ENCODE measurements around the gene FGD5.

The FGD5 gene

DNA sequence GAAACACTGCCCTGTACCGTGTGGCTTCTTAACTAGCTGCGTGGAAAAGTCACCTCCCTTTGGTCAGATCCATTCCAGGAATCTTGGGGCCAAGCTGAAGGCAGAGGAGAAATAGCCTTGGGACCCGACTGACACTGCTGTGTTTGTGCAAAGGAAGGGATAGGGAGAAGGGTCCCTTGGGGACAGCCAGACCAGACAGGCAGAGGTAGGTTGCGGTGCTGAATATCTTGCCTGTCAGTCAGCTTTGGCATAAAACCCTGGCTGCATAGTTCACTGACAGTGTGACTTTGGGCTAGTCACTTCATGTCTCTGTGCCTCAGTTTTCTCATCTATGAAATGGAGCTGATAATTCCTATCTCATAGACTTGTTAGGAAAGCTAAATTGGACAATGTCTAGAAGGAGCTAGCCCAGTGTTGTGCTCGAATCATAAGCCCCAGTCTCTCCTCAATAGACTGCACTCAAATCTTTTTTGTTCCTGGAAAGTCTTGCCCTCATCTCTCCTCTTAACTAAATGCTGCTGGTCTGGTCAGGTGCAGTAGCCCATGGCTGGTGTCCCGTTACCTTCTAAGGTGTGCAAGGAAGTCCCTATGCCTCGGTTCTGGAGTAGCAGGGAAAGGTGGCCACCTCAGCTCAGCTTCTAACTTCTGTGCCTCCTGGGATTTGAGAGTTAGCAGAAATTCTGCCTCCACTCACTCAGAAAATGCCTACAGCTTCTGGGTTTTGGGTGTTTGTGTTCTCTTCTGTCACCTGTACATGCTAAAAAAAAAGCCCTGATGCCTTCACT lies 25.8 kb downstream of the FGD5 start:
- H3K9ac ChIP-seq (ENCODE audit: low read length): no peak overlapping the region
- no peak overlapping the region for H3K27ac ChIP-seq (ENCODE audit: low read depth, low read length)
- no peaks in the 10 kb centered on the region for H3K27me3 ChIP-seq (ENCODE audit: control insufficient read depth, insufficient read depth, low read length)
- no peak overlapping the region for H3K4me3 ChIP-seq (ENCODE audit: low read depth, low read length)
- no peaks in the 10 kb centered on the region for H3K9me3 ChIP-seq (ENCODE audit: control insufficient read depth, insufficient read depth, low read depth, low read length)
- H3K36me3 ChIP-seq (ENCODE audit: control insufficient read depth, insufficient read depth, low read length): no peaks in the 10 kb centered on the region
- H3K4me1 ChIP-seq (ENCODE audit: control insufficient read depth, insufficient read depth, low read length): peaks cover 46% of the 10 kb centered on the region

DNA sequence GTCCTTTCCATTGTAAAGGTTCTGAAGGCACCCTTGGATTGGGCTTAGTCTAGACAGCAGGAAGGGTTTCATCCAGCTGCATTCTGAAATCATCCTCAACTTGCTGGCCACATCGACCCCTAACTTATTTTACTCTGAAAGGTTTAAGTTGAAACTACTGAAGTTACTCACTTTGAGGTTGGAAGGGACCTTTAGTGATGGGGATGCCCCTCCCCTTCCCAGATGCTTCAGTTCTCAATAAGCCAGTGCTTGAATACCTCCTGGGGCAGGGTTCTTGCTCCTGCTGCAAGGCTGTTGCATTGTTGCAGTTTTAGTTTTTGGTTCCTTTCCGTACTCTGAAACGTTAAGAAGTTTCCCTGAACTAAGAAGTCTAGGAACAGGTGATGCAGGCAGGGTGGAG lies 26.4 kb downstream of the FGD5 start:
- no peak overlapping the region for H3K4me3 ChIP-seq (ENCODE audit: low read depth, low read length)
- no peak overlapping the region for H3K27ac ChIP-seq (ENCODE audit: low read depth, low read length)
- H3K9me3 ChIP-seq (ENCODE audit: control insufficient read depth, insufficient read depth, low read depth, low read length): no peaks in the 10 kb centered on the region
- no peaks in the 10 kb centered on the region for H3K27me3 ChIP-seq (ENCODE audit: control insufficient read depth, insufficient read depth, low read length)
- H3K9ac ChIP-seq (ENCODE audit: low read length): no peak overlapping the region
- H3K4me1 ChIP-seq (ENCODE audit: control insufficient read depth, insufficient read depth, low read length): peaks cover 51% of the 10 kb centered on the region
- no peaks in the 10 kb centered on the region for H3K36me3 ChIP-seq (ENCODE audit: control insufficient read depth, insufficient read depth, low read length)

DNA sequence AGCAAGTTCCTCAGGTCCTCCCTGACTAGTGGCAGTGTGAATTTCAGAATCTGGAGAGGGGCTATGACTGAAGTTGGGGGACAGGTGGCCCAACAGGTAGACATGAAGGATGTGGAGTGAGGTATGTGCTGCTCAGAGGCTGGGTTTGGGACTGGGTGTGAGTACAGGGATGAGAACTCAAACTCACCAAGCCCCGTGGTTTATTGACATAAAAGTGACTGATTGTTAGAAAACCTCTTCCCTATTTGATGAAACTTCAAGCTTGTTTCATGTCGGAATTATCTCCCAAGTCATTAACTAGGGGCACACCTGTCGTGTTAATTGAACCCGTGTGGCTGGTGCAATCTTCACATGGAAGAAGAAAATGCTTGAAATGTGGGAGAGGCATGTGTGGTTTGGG lies 27.1 kb downstream of the FGD5 start:
- Histone ChIP-seq H3K4me3 (ENCODE audit: low read depth, low read length) (no peak overlapping the region), H3K9ac (ENCODE audit: low read length) (no peak overlapping the region), H3K27me3 (ENCODE audit: control insufficient read depth, insufficient read depth, low read length) (no peaks in the 10 kb centered on the region), H3K4me1 (ENCODE audit: control insufficient read depth, insufficient read depth, low read length) (peaks cover 53% of the 10 kb centered on the region), H3K27ac (ENCODE audit: low read depth, low read length) (no peak overlapping the region), H3K36me3 (ENCODE audit: control insufficient read depth, insufficient read depth, low read length) (no peaks in the 10 kb centered on the region), H3K9me3 (ENCODE audit: control insufficient read depth, insufficient read depth, low read depth, low read length) (no peaks in the 10 kb centered on the region)

DNA sequence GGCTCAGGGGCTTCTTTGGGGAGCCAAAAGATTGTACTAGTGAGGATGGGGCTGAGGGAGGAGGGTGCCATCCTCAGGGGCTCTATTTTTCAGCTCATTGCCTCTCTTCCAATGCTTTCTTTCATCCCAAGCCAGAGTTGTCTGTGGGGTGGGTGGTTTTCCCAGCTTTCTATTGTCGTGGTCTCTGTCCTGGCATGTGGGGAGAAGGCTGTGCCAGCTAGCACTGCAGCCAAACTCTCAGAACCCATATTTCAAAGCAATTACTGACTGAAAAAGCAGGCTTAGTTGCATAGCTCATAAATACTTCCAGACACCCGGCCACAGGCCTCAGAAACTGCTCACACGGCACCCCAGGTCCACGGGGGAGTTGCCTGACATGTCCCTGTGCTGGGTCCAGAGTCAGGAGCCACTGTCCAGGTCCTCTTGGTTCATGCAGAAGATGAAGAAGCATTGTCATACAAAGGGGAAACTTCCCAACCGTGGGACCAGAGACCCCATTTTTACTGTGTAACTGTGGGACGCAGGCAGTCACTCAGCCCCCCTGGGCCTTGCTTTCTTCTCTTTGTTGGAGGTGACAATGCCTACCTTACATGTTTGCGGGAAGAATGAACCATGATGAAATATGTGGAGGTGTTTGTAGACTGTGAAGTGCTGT lies 27.6 kb downstream of the FGD5 start:
- Histone ChIP-seq H3K9ac (ENCODE audit: low read length) (no peak overlapping the region), H3K4me1 (ENCODE audit: control insufficient read depth, insufficient read depth, low read length) (peaks cover 53% of the 10 kb centered on the region), H3K27me3 (ENCODE audit: control insufficient read depth, insufficient read depth, low read length) (no peaks in the 10 kb centered on the region), H3K27ac (ENCODE audit: low read depth, low read length) (no peak overlapping the region), H3K4me3 (ENCODE audit: low read depth, low read length) (no peak overlapping the region), H3K36me3 (ENCODE audit: control insufficient read depth, insufficient read depth, low read length) (no peaks in the 10 kb centered on the region), H3K9me3 (ENCODE audit: control insufficient read depth, insufficient read depth, low read depth, low read length) (no peaks in the 10 kb centered on the region)

DNA sequence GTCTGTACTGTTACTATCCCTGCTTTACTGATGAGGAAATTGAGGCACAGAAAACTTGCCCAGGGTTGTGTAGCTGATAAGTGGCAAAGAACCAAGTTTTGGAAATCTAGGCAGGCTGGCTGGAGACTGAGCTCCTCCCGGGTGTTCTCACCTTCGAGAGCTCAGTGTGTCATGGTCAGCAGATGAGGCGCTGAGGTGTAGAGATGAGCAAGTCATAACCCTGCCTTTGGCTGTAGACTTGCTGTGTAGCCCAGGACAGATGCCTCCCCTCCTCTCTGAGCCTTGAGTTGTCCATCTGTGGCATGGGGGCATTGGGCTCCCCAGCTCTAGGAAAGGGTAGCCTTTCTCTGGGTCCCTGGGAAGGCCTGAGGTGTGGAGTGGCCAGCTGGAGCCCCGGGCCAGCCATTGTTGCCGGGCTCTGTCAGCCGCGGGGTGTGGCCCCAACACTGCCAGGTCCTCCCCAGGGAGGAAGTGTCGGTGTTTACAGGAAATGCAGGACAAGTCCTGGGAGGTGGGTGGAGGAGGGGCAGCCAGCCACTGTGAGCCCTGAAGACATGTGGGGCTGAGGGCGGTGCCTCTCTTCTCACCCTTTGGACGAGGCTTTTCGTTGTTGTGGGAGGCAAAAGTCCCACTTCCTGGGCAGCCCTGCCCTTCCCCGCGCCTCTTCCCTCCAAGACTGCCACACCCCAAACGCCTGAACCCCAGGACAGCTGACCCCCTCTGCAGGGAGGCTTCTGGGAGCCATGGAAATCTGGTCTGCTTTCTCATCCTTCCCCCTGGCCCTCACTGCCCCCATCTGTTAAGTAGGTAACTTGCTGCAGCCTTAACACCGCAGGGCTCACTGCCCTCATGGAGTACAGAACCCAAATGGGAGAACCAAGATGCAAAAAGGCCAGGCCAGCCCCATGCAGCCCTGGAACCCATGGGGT lies 29.1 kb downstream of the FGD5 start:
- H3K27ac ChIP-seq (ENCODE audit: low read depth, low read length): peak overlapping the region; percentile 46
- H3K4me1 ChIP-seq (ENCODE audit: control insufficient read depth, insufficient read depth, low read length): peaks cover 56% of the 10 kb centered on the region
- peak overlapping the region; percentile 43; the same call in 1 of the 2 replicates for H3K4me3 ChIP-seq (ENCODE audit: low read depth, low read length)
- H3K9ac ChIP-seq (ENCODE audit: low read length): peak overlapping the region; percentile 66
- H3K36me3 ChIP-seq (ENCODE audit: control insufficient read depth, insufficient read depth, low read length): no peaks in the 10 kb centered on the region
- H3K27me3 ChIP-seq (ENCODE audit: control insufficient read depth, insufficient read depth, low read length): no peaks in the 10 kb centered on the region
- H3K9me3 ChIP-seq (ENCODE audit: control insufficient read depth, insufficient read depth, low read depth, low read length): no peaks in the 10 kb centered on the region

DNA sequence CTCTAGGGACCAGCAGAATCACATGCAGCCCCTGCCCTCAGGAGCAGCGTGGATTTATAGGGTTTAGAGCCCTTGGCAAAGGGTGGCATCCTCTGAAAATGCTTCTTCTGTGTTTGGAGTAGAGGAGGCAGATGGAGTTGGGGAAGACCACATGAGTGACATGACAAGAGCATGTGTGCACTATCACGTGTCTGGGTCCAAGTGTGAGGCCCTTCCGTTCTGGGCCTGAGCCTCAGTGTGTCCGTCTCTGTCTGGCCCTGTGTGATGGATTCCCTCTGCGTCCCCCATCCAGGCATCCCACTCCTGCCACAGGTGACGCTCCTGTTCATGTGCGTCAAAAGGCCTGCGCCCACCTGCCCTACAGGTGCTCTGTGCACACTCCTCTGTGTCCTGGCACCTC lies 30.1 kb downstream of the FGD5 start:
- Histone ChIP-seq H3K9ac (ENCODE audit: low read length) (no peak overlapping the region), H3K27me3 (ENCODE audit: control insufficient read depth, insufficient read depth, low read length) (no peaks in the 10 kb centered on the region), H3K36me3 (ENCODE audit: control insufficient read depth, insufficient read depth, low read length) (no peaks in the 10 kb centered on the region), H3K4me1 (ENCODE audit: control insufficient read depth, insufficient read depth, low read length) (peaks cover 61% of the 10 kb centered on the region), H3K4me3 (ENCODE audit: low read depth, low read length) (no peak overlapping the region), H3K9me3 (ENCODE audit: control insufficient read depth, insufficient read depth, low read depth, low read length) (no peaks in the 10 kb centered on the region), H3K27ac (ENCODE audit: low read depth, low read length) (no peak overlapping the region)

DNA sequence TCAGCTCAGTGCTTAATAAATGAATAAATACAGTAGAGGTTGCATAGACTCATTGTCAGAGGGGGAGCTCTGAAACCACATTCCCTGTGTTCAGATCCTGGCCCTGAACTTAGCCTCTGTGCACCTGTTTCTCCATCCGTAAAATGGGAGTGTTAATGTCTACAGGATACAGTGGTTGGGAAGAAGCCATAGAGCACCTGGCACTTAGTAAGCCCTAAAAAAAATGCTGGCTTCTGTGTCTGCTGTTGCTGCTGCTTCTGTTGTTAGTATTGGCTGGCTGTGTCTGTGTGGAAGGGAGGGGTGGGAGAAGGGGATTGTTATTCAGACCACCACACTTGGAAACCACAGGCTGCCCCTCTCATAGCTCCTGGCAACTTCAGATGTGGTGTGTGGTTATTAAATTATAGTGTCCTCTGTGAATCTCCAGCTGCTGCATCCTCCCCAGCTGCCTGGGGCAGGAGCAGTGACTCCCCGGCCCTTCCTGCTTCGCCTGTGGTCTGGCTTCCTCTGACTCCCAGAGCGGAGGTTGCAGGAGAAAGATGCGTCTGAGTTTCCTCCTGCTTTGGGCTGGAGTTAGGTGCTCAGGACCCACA lies 31.0 kb downstream of the FGD5 start:
- no peaks in the 10 kb centered on the region for H3K36me3 ChIP-seq (ENCODE audit: control insufficient read depth, insufficient read depth, low read length)
- H3K9ac ChIP-seq (ENCODE audit: low read length): no peak overlapping the region
- no peak overlapping the region for H3K4me3 ChIP-seq (ENCODE audit: low read depth, low read length)
- H3K9me3 ChIP-seq (ENCODE audit: control insufficient read depth, insufficient read depth, low read depth, low read length): no peaks in the 10 kb centered on the region
- no peak overlapping the region for H3K27ac ChIP-seq (ENCODE audit: low read depth, low read length)
- H3K27me3 ChIP-seq (ENCODE audit: control insufficient read depth, insufficient read depth, low read length): no peaks in the 10 kb centered on the region
- peaks cover 61% of the 10 kb centered on the region for H3K4me1 ChIP-seq (ENCODE audit: control insufficient read depth, insufficient read depth, low read length)

DNA sequence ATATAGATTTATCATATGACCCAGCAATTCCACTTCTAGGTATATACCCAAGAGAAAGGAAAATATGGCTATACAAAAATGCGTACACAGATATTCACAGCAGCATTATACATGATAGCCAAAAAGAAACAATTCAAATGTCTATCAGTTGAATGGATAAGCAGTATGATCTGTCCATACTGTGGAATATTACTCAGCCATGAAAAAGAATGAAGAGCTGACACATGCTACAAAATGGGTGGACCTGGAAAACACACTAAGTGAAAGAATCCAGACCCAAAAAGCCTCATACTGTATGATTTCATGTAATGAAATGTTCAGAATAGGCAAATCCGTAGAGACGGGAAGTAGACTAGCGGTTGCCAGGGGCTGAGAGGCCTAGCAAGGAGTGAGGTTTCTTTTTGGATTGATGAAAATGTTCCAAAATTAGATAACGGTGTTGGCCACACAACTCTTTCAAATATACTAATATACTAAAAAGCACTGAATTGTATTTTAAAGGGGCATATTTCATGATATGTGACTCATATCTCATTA lies 33.4 kb downstream of the FGD5 start:
- Histone ChIP-seq H3K27ac (ENCODE audit: low read depth, low read length) (no peak overlapping the region), H3K4me1 (ENCODE audit: control insufficient read depth, insufficient read depth, low read length) (peaks cover 38% of the 10 kb centered on the region), H3K4me3 (ENCODE audit: low read depth, low read length) (no peak overlapping the region), H3K9ac (ENCODE audit: low read length) (no peak overlapping the region), H3K9me3 (ENCODE audit: control insufficient read depth, insufficient read depth, low read depth, low read length) (peaks cover 4% of the 10 kb centered on the region; the same call in 1 of the 2 replicates), H3K27me3 (ENCODE audit: control insufficient read depth, insufficient read depth, low read length) (no peaks in the 10 kb centered on the region), H3K36me3 (ENCODE audit: control insufficient read depth, insufficient read depth, low read length) (no peaks in the 10 kb centered on the region)

DNA sequence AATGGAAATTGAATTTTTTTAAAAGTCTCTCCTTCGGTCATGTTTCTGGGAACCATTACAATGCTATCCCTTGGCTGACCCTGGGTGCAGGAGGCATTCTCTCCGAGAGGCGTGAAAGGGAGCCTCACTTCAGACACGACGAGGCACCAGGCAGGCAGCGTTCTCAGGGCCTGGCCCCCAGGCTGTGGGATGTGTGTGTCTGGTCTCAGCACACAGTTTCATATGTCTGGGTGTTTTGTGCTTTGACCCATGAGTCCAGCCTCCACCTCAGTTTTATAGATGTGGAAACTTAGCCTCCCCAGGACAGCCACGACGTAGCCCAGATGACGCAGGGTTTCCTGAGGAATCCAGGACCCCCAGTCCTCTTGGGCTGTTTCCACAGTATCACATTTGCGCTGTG lies 34.0 kb downstream of the FGD5 start:
- Histone ChIP-seq H3K9me3 (ENCODE audit: control insufficient read depth, insufficient read depth, low read depth, low read length) (peaks cover 4% of the 10 kb centered on the region; the same call in 1 of the 2 replicates), H3K36me3 (ENCODE audit: control insufficient read depth, insufficient read depth, low read length) (no peaks in the 10 kb centered on the region), H3K4me1 (ENCODE audit: control insufficient read depth, insufficient read depth, low read length) (peaks cover 32% of the 10 kb centered on the region), H3K27me3 (ENCODE audit: control insufficient read depth, insufficient read depth, low read length) (no peaks in the 10 kb centered on the region), H3K9ac (ENCODE audit: low read length) (no peak overlapping the region), H3K27ac (ENCODE audit: low read depth, low read length) (no peak overlapping the region), H3K4me3 (ENCODE audit: low read depth, low read length) (no peak overlapping the region)

DNA sequence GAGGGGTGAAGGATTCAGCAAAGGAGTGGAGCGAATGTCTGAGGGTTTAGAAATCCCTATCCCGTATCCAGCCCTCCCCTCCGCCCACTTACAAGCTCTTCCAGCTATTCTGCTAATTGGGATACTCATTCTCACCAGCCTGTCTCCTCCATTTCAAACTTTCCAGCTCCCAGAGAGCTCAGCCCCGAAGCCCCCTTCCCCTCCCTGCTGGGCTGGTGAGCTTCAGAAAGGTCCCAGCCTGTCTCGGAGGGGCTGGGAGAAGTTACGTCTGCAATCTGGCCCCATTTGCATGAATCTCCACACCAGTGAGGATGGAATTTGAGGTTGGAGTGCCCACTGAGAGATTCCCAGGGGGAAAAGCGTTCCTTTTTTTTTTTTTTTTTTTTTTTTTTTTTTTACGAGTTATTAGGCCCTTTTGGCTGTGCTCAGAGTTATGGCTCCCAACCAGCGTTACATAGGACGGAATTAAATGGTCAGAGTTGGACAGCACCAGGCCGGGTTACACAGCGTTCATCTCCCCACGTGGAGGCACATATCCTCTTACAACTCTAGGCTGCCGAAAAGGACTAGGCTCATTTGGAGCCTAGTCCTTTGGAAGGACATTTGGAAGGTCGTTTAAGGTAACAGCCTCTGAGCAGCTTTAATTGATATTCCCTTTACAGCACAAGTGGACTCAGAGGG lies 34.6 kb downstream of the FGD5 start:
- H3K9me3 ChIP-seq (ENCODE audit: control insufficient read depth, insufficient read depth, low read depth, low read length): peaks cover 4% of the 10 kb centered on the region; the same call in 1 of the 2 replicates
- no peaks in the 10 kb centered on the region for H3K27me3 ChIP-seq (ENCODE audit: control insufficient read depth, insufficient read depth, low read length)
- peaks cover 25% of the 10 kb centered on the region for H3K4me1 ChIP-seq (ENCODE audit: control insufficient read depth, insufficient read depth, low read length)
- H3K36me3 ChIP-seq (ENCODE audit: control insufficient read depth, insufficient read depth, low read length): no peaks in the 10 kb centered on the region
- no peak overlapping the region for H3K4me3 ChIP-seq (ENCODE audit: low read depth, low read length)
- H3K27ac ChIP-seq (ENCODE audit: low read depth, low read length): no peak overlapping the region
- no peak overlapping the region for H3K9ac ChIP-seq (ENCODE audit: low read length)

Measured in HUES6 (cell line).